Omental fat pad (tissue), 4 donors: ENCODE results near the gene CNTLN. TPM values are rescaled to one million over a fixed set of nuclear protein-coding genes. Genes with fewer than 3 reads are reported as not detected.

ENCODE experiments used
- ATAC-seq: fragments of 150-250 bp; one replicate; pipeline ENCODE4 v1.9.1; 2016; ENCODE audit warnings: mild to moderate bottlenecking, moderate library complexity; ENCODE audit not compliant: low FRiP score
- DNase-seq: peaks from one replicate; pipeline ENCODE4 v3.0.0-alpha.2; 2019; ENCODE audit warnings: low spot score
- CTCF ChIP-seq, 3 donors: fragments of 450-650 bp; IDR thresholded peaks; one replicate each; pipeline ENCODE4 v1.5.1; 2016 to 2017; ENCODE audit warnings: antibody characterized with exemption in 3 of 3, mild to moderate bottlenecking in 3 of 3, moderate library complexity in 2 of 3
- total RNA-seq, 4 donors: library from RNA; depleted of rRNA; stranded (reverse); fragments of >200 nt; gene quantifications; one replicate each; pipeline ENCODE4 v1.1.0, GENCODE V29; 2016

Gene CNTLN
- total RNA-seq, 4 donors from 2014 or later, result 7.7 to 21.1 (median 13.0) TPM

- ATAC-seq (no peak), DNase-seq (no peak)
- no peak for TF ChIP-seq CTCF (IDR thresholded peaks at IDR 0.05)
Measured at GRCh38 chr9:17293685-17294084, 158.8 kb downstream of the CNTLN start.

GRCh38 chr9:17294822-17295624 lies 160.2 kb downstream of the CNTLN start:
- TF ChIP-seq CTCF (IDR thresholded peaks at IDR 0.05), result no peak
- ATAC-seq, result no peak
- no peak for DNase-seq

- DNase-seq (no peak), ATAC-seq (no peak)
- TF ChIP-seq CTCF (IDR thresholded peaks at IDR 0.05), result no peak
Measured at GRCh38 chr9:17315341-17315740, 180.5 kb downstream of the CNTLN start.

- no peak for DNase-seq
- ATAC-seq, result no peak
- no peak for TF ChIP-seq CTCF (IDR thresholded peaks at IDR 0.05)
Measured at GRCh38 chr9:17318821-17319320, 184.0 kb downstream of the CNTLN start.

- ATAC-seq, result no peak
- DNase-seq, result no peak
- TF ChIP-seq CTCF (IDR thresholded peaks at IDR 0.05), result no peak
Measured at GRCh38 chr9:17319864-17320263, 185.0 kb downstream of the CNTLN start.

GRCh38 chr9:17322882-17323864 lies 188.3 kb downstream of the CNTLN start:
- no peak for ATAC-seq
- TF ChIP-seq CTCF (IDR thresholded peaks at IDR 0.05), result no peak
- no peak for DNase-seq
